Measurements from ENCODE around the gene UBE2A.

The UBE2A gene

DNA sequence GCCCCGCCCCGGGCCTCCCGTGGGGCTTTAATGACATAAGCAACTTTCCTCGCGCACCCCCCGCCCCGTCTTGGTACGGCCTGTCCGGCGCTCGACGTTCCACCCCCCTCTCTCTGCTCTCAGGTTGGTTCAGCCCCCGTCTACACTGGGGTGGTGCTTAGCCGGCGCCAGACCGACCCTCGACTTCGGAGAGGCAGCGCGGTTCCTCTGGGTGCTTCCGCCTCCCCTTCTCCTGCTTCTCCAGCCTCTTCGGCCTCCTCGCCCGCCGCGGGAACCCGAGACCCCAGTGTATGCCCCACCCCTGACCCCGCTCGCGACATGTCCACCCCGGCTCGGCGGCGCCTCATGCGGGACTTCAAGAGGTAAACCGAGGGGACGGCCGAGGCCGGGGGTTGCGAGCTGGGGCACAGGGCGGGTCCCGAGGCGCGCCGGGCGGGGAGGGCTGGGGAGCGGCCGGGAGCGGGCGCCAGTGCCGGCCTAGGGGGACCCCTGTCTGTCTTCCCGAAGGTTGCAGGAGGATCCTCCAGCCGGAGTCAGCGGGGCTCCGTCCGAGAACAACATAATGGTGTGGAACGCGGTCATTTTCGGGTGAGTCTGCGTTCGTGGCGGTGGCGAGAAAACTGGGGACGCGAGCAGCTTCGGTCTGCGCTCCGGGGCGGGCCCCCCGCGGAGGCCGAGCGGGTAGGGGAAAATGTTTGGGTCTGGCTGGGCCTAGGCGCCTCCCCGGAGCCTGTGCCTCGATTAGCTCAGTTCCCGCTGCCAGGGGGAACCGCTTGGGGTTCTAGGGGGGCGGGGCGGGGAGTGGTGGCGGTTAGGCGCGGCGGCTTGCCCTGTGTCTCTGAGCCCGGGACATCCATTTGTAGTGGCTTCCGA lies at the start of gene UBE2A (continued):
- TF ChIP-seq PATZ1 (tag by site-specific recombination; IDR thresholded peaks at IDR 0.05) (peak; percentile 90), ZNF580 (tag by site-specific recombination; IDR thresholded peaks at IDR 0.05) (peak; percentile 68; the same call in 1 of the 2 replicates), ZNF830 (tag by site-specific recombination; IDR thresholded peaks at IDR 0.05; ENCODE audit: low read depth) (no peak), ZNF48 (tag by site-specific recombination; IDR thresholded peaks at IDR 0.05) (no peak), KLF9 (tag by site-specific recombination; IDR thresholded peaks at IDR 0.05; ENCODE audit: low read depth) (peak; percentile 74), KLF16 (tag by site-specific recombination; IDR thresholded peaks at IDR 0.05) (peak; percentile 58; the same call in 1 of the 2 replicates), ZNF654 (tag by site-specific recombination; IDR thresholded peaks at IDR 0.05; ENCODE audit: low read depth) (no peak), ZNF837 (tag by site-specific recombination; IDR thresholded peaks at IDR 0.05) (no peak), ZNF785 (tag by site-specific recombination; IDR thresholded peaks at IDR 0.05) (no peak), ZBTB1 (tag by site-specific recombination; IDR thresholded peaks at IDR 0.05) (no peak), OVOL3 (tag by site-specific recombination; IDR thresholded peaks at IDR 0.05) (no peak), ZNF404 (tag by site-specific recombination; IDR thresholded peaks at IDR 0.05) (no peak), ZNF157 (tag by site-specific recombination; IDR thresholded peaks at IDR 0.05) (no peak), ZBTB7A (tag by site-specific recombination; IDR thresholded peaks at IDR 0.05; ENCODE audit: low read depth) (no peak), ZNF394 (tag by site-specific recombination; IDR thresholded peaks at IDR 0.05; ENCODE audit: borderline replicate concordance) (peak; percentile 73; the same call in 1 of the 2 replicates), REPIN1 (tag by site-specific recombination; IDR thresholded peaks at IDR 0.05; ENCODE audit: low read depth) (no peak), ZNF624 (tag by site-specific recombination; IDR thresholded peaks at IDR 0.05) (no peak), TCF7L2 (IDR thresholded peaks at IDR 0.05; ENCODE audit: borderline replicate concordance, low read depth, low read length) (no peak), ZFHX2 (tag by site-specific recombination; conservative IDR thresholded peaks at IDR 0.05) (0 out of 2 replicates have a peak, but pooled peaks have one; percentile 4), ZNF747 (tag by site-specific recombination; IDR thresholded peaks at IDR 0.05) (no peak), ZNF843 (tag by site-specific recombination; IDR thresholded peaks at IDR 0.05) (0 out of 2 replicates have a peak, but pooled peaks have one; percentile 61), ZNF132 (tag by site-specific recombination; IDR thresholded peaks at IDR 0.05; ENCODE audit: borderline replicate concordance) (no peak), ZNF677 (tag by site-specific recombination; IDR thresholded peaks at IDR 0.05) (no peak), ZBTB48 (tag by site-specific recombination; IDR thresholded peaks at IDR 0.05) (no peak), ZNF701 (tag by site-specific recombination; IDR thresholded peaks at IDR 0.05) (no peak), ZNF10 (tag by site-specific recombination; IDR thresholded peaks at IDR 0.05) (no peak), ZBTB17 (tag by site-specific recombination; IDR thresholded peaks at IDR 0.05) (peak; percentile 97), ZNF449 (tag by site-specific recombination; IDR thresholded peaks at IDR 0.05) (no peak), KLF7 (tag by site-specific recombination; IDR thresholded peaks at IDR 0.05; ENCODE audit: borderline replicate concordance) (peak; percentile 92), ZNF558 (tag by site-specific recombination; IDR thresholded peaks at IDR 0.05) (no peak)
- TF ChIP-seq, protein P1, sequence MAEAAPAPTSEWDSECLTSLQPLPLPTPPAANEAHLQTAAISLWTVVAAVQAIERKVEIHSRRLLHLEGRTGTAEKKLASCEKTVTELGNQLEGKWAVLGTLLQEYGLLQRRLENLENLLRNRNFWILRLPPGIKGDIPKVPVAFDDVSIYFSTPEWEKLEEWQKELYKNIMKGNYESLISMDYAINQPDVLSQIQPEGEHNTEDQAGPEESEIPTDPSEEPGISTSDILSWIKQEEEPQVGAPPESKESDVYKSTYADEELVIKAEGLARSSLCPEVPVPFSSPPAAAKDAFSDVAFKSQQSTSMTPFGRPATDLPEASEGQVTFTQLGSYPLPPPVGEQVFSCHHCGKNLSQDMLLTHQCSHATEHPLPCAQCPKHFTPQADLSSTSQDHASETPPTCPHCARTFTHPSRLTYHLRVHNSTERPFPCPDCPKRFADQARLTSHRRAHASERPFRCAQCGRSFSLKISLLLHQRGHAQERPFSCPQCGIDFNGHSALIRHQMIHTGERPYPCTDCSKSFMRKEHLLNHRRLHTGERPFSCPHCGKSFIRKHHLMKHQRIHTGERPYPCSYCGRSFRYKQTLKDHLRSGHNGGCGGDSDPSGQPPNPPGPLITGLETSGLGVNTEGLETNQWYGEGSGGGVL (tag by site-specific recombination; IDR thresholded peaks at IDR 0.05) = no peak
- TF ChIP-seq, protein P2, sequence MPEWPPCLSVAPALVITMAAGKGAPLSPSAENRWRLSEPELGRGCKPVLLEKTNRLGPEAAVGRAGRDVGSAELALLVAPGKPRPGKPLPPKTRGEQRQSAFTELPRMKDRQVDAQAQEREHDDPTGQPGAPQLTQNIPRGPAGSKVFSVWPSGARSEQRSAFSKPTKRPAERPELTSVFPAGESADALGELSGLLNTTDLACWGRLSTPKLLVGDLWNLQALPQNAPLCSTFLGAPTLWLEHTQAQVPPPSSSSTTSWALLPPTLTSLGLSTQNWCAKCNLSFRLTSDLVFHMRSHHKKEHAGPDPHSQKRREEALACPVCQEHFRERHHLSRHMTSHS (tag by site-specific recombination; IDR thresholded peaks at IDR 0.05) = no peak
